Coronary artery (tissue), 2 donors: ENCODE measurements around the gene FRRS1.
A peak's percentile ranks its signal among the peaks of the same experiment; 100 is the strongest.

Experiments
- DNase-seq: peaks from one replicate; pipeline ENCODE4 v3.0.0-alpha.2; 2017; ENCODE audit warnings: low spot score
- H3K27ac ChIP-seq, 2 donors: fragments of 200-600 bp; sonication (generic); one replicate each; pipeline ENCODE4 v1.5.1; 2016 to 2019
- H3K4me3 ChIP-seq: fragments of 200-600 bp; sonication (generic); 2 replicates; pipeline ENCODE4 v1.5.1; 2016; ENCODE audit warnings: mild to moderate bottlenecking, moderate library complexity
- CTCF ChIP-seq: fragments of 200-600 bp; sonication (generic); IDR thresholded peaks from one replicate; pipeline ENCODE4 v1.5.1; 2019; ENCODE audit warnings: antibody characterized with exemption

FRRS1 gene

GRCh38 chr1:99697580-99697979, 68.9 kb downstream of the FRRS1 start:
- no peak overlapping the region for H3K27ac ChIP-seq
- no peak for TF ChIP-seq CTCF
- no peak overlapping the region for H3K4me3 ChIP-seq
- DNase-seq: no peak

GRCh38 chr1:99696616-99697015, 69.8 kb downstream of the FRRS1 start:
- no peak for DNase-seq
- Histone ChIP-seq H3K27ac (no peak overlapping the region), H3K4me3 (no peak overlapping the region)
- no peak for TF ChIP-seq CTCF

GRCh38 chr1:99691175-99691574, 75.3 kb downstream of the FRRS1 start:
- no peak overlapping the region for H3K4me3 ChIP-seq
- H3K27ac ChIP-seq: no peak overlapping the region
- DNase-seq: no peak
- no peak for TF ChIP-seq CTCF

- Histone ChIP-seq H3K4me3 (peak overlapping the region; percentile 29), H3K27ac (peak overlapping the region in 1 of 2 donors; percentile 63)
- peak; percentile 19 for TF ChIP-seq CTCF
- peak; percentile 77 for DNase-seq
Observed at GRCh38 chr1:99685516-99686180, 80.8 kb downstream of the FRRS1 start.

- TF ChIP-seq CTCF: no peak
- H3K4me3 ChIP-seq: no peak overlapping the region
- no peak overlapping the region for H3K27ac ChIP-seq
- DNase-seq: no peak
Observed at GRCh38 chr1:99682291-99682751, 84.1 kb downstream of the FRRS1 start.

GRCh38 chr1:99681583-99681982, 84.9 kb downstream of the FRRS1 start:
- TF ChIP-seq CTCF: no peak
- no peak overlapping the region for H3K27ac ChIP-seq
- no peak overlapping the region for H3K4me3 ChIP-seq
- no peak for DNase-seq

- Histone ChIP-seq H3K27ac (no peak overlapping the region), H3K4me3 (no peak overlapping the region)
- no peak for DNase-seq
- TF ChIP-seq CTCF: no peak
Observed at GRCh38 chr1:99680270-99680669, 86.2 kb downstream of the FRRS1 start.
